NCI-H510A treated with DMSO at 0.1 percent for 48 hours (cell line): ENCODE measurements around the gene DHH.

Experiments used
- DNase-seq: peaks from one replicate; lab custom pipeline; 2025; lab: John Stamatoyannopoulos, UW

DHH gene

DNA sequence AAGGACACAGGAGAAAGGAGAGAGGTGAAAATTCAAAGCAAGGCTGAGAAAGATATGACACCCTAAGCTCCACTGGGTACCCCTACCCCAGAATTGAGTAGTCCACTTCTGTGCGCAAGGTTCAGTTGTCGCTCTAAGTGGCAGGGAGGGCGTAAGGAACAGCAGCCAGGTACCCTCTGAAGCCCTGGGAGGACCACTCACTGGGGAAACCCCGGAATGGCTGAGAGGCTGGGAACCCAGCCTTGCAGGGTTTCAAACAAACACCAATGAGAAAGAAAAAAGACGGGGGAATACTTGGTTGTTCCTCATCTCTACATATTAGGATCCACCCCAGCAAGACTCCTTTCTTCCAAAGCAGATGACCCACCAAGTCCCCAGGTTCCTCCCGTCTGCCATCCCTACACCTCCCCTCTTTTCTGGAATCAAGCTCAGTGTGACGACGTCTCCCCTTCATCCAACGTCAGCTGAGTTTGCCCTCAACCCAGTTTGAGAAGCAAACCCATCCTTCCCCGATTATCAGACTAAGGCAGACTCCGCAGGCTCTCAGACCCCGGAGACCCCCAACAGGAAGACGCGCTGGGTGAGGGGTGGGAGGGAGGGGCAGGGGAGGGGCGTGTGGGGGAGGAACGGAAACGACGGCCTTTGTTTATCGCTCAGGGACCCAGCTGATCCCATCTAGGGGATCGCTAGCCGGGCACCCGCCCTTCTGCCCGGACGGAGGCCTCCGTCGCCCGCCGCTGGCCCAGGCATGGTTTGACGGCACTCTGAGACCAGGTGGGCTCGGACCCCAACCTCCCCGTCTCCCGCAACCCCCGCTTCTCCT lies 15.3 kb upstream of the DHH start:
- DNase-seq, result peak; percentile 42

DNA sequence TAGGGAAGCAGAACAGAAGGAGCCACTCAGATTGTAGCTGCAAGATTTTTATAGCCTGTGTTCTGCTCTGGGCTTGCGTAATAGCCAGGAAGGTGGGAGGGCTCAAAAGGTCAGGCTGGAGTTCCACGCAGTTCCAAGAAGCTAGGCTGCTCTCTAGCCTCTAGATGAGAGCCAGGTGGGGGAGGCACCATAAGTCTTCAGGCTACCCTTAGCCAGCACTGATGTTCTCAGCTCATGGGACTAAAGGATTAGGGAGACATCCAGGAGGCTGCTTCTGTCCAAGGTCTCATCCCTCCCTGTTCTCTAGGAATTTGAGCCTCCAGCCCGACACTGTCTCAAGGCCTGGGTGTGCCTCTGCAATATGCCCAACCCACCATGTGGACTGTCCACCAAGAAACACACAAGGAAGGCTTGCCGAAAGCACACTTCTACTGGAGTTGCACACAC lies 14.4 kb upstream of the DHH start:
- DNase-seq, result peak; percentile 16

DNA sequence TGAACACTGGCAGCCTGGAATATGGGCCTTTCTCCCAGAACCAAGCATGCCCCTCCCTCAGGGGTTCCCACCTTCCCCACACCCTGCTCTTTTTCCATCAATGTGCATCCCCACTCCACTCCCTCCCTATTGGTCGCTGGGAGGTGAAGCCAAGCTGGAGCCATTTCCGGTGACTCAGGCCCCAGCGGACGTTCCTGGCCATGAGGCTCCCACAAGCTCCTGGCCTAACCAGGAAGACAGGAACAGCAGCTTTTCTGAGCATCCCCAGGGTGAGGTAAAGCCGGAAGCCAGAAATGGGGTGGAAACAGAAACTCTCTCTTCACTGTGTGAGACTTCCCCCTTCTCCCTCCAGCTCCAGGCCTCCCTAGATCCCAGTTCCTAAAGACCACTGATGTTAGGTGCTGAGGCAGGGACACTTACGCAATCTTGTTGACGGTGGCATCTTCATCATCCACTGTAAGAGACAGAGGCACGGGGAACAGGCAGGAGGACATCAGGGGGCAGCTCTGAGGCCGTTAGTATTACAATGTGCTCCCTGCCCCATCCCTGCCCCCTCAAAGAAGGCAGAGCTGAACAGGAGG lies 11.0 kb upstream of the DHH start:
- no peak for DNase-seq

DNA sequence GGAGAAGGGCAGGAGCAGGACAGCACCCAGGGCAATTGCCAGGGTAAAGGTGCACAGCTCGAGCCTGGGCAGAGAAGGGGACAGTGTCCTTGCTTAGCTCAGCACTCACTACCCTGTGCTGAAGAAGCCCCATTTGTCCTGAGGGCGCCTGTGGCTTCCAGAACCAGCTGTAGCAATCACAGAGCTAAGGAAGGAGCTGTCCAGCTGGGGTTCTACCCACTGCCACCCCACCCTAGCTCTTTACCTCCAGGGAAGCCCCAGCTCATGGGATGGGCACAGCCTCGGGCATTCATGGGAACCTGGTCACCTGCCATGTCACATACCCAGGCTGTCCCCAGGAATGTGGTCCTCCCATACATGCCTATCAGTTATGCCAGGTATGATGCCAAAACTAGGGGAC lies 10.2 kb upstream of the DHH start:
- DNase-seq, result no peak

DNA sequence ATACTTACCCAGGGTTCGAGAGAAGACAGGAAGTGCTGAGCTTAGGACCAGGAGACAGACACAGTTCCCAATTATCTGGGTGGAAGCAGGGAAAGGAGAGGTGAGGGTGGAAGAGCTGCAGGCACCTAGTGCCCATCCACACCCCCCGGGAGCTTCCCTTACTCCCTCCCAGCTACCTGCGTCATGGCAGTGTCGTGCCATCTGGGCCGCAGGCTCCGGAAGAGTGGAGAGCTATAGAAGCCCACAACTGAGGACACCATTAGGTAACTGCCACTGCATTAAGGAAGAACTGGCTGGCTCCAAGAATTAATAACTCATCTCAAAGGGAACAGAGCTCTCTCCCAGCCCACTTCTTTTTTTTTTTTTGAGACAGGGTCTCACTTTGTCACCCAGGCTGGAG lies 5.8 kb upstream of the DHH start:
- DNase-seq, result no peak

DNA sequence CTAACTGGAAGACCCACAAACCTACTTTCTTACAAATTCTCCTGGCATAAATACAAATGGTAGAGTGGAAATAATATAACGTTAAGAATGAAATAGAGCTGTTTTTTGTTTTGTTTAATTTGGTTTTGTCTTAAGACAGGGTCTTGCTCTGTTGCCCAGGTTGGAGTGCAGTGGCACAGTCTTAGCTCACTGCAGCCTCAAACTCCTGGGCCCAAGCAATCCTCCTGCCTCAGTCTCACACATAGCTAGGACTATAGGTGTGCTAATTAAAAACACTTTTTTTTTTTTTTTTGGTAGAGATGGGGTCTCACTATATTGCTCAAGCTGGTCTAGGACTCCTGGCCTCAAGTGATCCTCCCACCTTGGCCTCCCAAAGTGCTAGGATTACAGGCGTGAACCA lies 4.1 kb upstream of the DHH start:
- no peak for DNase-seq

DNA sequence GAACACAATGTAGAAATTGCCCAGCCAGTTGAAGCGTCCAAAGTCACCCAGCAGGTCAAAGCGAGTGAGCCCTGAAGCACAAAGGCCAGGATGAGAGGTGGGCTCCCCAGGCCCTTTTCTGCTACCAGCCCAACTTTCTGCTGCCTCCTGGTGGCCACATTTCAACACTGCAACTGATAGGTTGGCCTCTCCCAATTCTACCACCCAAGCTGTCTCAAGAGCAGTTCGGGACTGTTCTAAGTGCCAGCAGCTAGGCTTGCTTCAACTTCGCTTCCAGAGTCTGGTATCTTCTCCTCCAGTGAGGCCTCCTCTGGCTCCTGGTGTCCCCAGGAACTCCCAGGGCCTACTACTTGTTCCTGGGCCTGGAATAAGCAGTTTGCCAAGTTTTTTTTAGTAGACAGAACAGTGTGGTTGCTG lies 3.4 kb upstream of the DHH start:
- peak; percentile 37 for DNase-seq

DNA sequence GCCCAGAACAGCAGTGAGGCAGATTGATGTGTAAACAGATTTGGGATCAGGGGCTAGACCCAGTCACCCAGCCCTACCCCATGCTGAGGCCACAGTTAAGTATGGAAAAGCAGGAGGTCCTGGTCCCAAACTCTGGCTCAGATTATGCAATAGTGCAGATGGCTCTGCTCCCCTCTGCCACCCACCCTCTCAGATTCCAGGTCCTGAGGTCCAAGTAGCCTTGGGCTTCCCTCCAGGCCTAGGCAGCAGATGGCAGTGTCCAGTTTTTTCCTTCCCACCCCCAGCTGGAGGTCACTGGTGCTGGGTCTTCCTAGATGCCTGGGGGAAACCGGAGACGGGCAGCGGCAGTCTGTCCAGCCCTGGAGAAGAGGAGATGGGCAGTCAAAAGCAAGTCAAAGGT lies 2.8 kb upstream of the DHH start:
- DNase-seq, result no peak

DNA sequence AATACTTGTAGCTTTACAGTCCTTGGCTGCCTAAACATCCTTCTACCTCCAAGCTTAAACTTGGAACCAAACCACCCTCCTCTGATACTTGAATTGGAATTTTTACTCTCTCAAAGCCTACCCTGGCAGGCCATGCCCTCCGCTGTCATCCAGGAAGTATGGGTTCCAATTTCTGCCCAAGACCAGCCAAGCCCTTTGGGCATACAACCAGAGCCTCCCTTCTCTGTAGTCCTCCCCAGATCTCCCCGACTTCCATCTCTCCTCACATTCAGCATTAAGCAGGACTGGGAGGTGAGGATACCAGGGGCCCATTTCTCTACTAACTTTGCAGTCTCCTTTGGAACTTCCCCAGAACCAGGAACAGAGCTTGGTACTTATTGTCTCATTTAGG lies 369 bp upstream of the DHH start:
- DNase-seq, result no peak

DNA sequence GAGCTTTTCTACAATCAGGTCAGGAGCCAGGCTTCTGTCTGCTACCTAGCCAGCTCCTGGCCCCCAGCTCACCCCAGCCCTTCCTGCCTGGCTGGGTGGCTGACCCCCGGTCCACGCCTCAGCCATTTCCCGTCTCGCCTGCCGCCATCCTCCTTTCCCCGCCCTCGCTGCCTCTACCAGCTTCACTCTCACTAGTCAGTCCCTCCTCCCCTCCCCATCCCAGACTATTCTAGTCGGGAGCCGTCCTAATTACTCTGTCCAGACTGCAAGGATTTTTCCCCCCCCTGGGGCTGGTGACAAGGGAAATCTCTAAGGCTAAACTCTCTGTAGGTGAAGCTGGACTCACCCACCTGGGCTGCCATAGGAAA lies 825 bp downstream of the DHH start:
- no peak for DNase-seq

DNA sequence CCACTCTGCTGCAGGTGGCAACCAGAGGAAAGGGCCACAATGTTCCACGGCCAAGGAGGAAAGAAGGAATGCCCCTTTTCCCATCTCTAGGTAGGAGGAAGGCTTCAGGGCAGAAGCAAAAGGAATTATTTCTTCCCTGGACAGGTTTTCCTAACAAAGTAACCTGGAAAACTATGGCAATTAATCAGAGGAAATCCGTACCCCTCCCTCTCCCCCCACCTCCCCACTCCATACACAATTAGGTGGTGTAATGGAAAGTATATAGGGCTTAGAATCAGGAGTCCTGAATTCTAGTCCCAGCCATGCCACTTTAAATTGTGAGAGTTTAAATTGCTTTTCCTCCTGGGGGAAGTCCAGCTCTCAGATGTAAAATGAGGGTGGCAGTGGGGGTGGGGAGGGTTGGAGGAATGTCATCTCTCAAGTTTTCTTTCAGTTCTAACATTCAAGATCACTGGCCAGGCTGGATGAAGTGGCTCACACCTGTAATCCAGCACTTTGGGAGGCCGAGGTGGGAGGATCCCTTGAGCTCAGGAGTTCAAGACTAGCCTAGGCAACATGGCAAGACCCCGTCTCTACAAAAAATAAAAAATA lies 1.7 kb downstream of the DHH start:
- DNase-seq, result no peak

DNA sequence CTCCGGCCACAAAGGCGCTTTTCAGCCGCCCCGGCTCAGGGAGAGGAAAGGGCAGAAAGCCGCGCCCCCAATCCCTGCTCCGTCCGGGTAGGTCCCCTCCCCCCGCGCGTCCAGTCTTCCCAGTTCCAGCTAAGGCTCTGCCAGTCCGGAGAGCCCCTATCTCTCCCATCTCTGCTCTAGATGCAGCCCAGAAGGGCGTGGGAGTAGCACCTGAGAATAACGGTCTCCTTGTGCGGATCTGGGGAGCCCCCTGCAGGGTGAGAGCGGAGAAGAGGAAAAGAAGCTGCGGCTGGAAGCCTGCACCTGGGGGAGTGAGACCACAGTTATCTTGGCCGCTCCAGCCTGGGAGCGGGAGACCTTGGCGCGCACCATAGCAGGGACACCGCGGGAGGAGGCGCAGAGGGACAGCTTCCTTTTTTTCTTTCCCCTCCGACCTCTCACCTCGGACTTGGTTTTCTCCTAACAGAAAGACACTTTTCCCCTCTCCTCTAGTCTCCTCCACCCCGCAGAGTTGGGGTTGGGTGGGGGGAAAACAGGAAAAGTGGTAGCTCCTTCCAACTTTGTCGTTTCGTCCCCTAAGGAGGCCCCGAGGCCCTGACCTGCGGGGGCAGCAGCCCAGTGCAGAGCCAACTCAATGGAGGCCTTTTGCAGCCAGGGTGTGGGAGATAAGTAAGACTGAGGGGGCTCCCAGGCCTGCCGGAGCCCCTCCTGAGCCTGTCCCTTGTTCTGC lies 2.4 kb downstream of the DHH start:
- peak; percentile 3 for DNase-seq

DNA sequence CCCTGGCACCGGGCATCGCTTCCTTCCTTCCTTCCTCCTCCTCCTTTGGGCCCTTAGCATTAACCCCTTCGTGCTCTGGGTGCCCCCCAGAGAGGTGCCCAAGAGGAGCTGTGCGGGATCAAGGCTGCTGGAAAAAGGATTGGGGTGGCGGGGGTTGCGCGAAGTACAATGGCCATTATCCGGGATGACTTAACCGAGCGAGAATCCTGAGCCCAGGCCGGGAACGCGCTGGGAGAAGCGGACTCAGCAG lies 2.8 kb downstream of the DHH start:
- no peak for DNase-seq

DNA sequence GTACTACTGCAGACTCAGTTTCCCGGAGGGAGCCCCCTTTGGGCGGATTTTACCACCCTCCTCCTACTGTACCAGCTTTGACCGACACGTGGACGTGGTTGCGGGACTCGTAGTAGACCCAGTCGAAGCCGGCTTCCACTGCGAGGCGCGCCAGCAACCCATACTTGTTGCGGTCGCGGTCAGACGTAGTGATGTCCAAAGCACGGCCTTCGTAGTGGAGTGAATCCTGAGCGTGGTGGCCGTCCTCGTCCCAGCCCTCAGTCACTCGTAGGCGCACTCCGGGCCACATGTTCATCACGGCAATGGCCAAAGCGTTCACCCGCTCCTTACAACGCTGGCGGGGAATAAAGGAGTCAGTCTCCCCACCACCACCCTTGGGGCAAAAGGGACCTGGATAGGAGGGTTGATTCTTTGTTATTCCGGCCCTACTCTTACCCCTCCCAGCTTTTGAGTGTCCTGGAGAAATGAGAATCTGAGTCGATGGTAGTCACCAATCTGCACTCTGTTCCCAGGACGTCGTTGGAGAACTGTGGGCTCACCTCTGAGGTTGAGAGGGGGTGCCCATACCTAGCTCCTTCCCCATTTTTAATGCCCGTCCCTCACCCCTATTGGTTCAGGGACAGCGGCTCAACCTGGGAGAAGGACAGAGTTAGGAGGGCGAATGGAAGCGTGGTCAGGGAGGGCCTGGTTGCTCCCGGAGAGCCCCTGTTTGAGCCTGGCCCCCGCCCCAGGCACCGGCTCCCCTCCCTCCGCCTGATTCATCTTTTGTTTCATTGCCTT lies 3.4 kb downstream of the DHH start:
- no peak for DNase-seq

DNA sequence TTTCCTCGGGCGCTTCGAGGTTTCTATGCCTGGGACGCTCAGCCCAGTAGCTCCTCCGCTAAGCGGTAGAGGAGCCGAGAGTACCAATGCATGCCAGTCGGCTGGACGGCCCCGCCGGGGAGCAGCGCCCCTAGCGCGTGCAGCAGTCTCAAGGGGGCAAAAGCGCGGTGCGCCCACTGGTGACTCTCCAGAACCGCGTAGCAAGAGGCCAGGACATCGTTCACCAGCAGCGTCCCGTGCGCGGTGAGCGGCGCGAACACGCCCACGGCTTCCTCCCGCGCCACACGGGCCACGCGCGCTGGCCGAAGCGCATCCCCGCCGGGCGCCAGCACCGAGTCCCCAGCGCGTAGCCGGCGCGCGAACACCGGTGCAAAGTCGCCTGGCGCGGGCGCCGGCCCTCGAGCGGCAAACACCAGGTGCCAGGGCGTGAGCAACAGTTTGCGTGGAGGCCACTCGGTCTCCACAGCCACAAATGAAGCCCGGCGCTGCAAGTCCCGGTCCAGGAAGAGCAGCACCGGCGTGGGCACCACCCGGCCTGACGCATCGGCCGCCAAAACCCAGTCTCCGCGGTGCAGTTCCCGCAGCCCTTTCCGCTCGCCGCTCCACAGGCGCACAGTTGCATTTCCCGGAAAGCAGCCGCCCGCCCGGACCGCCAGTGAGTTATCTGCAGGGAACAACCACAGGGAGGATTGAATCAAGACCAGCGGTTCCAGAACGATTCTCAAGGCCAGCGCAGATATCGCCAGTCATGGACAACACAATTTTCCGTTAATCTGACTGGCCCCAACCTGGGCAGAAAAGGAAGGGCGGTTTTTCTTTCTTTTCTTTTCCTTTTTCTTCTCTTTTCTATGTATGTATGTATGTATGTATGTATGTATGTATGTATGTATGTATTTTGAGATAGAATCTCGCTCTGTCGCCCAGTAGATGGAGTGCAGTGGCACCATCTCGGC lies 4.5 kb downstream of the DHH start:
- peak; percentile 10 for DNase-seq

DNA sequence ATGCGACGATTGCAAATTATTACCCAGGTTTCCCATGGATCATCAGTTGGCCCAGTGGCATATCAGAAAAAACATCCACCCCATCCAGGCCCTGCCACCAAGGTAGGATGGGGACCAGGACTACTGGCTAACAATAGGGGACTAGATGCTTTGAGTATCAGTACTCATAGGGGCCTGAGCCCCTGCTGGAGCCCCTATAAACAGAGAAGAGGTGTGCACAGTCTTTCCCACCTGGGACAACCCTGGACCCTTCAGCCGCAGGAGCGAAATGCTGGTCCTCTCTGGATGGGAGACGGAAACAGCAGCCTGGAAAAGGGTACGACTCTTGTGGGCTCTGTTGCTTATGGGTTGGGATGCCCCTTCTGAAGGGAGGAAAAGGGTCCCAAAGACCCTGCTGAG lies 5.7 kb downstream of the DHH start:
- no peak for DNase-seq

DNA sequence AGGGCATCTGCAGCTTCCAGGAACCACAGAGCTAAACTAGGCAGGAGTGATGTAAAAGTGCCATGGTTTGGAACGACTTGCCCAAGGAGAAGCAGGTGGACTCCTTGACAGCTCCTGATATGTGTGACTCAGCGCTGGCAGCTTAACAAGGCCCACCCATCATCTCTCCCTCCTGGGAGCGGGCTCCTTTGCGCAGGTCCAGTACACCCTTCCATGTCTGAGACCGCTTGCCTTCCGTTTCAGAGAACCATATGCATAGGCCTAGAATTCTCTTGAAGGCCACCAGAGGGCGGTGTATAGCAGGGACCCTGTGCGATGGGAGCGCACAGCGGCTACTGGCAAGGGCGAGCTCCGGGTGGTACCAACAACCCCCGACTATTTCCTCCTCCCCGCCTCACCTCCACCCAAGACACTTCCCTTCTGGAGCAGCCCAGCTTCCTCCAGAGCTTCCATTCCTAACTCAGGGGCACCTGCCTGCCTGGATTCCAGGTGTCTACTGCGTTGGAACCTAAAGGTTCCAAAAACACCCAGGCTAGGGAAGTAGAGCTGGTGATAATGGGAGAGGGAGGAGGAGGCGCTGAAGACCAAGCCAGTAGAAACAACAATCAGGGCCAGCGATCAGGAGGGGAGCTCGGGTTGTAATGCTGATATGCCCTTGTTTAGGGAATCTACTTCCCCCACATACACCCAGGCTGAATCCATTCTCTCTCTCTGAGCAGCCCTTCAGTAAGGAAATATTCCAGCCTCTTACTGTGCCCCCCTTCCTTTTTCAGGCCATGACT lies 6.3 kb downstream of the DHH start:
- peak; percentile 93 for DNase-seq

DNA sequence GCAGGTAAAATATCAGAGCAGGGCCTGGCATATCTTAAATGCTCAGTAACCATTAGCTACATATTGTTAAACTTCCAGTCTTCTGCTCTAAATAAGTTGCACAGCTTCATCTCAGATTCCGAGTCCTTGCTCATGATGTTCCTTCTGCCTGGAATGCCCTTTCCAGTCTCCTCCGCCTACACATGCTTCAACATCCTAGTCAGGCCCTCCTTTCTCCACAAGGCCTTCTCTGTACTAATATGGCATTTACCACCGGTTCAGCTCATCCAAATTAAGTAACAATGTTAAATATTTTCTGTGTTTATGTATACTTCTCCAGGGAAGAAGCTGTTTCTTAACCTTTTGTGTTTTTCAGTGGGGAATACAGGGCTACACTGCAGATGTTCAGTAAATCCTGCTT lies 8.5 kb downstream of the DHH start:
- DNase-seq, result no peak

DNA sequence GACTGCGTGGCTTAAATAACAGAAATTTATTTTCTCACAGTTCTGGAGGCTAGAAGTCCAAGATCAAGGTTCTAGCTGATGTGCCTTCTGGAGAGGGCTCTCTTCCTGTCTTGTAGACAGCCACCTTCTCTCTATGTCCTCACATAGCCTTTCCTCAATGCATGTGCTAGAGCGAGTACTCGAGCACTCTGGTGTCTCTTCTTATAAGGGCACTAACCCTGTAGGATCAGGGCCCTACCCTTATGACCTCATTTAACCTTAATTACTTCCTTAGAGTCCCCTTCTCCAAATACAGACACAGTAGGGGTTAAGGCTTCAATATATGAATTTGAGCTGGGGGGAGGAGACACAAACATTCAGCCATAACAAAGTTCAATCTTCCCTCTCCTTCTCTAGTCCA lies 10.2 kb downstream of the DHH start:
- DNase-seq, result no peak

DNA sequence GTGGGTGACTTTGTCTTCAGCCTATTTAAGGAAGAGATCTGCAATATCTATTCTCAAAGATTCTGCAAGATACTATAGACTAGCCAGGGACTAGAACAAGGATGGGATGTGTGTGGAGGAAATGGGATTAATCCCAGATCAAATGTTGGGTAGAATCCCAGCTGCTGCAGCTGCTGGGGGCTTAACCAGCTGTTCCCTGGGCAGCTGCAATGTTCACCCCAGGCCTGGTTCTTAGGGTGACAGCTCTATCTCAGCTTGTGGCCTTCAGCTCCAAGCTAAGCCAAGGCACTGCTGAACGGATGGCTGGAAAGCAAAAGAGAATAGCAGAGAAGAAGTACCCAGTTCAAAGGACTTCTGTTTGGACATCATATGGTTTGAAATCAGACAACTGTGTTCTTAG lies 14.8 kb downstream of the DHH start:
- DNase-seq, result no peak

DNA sequence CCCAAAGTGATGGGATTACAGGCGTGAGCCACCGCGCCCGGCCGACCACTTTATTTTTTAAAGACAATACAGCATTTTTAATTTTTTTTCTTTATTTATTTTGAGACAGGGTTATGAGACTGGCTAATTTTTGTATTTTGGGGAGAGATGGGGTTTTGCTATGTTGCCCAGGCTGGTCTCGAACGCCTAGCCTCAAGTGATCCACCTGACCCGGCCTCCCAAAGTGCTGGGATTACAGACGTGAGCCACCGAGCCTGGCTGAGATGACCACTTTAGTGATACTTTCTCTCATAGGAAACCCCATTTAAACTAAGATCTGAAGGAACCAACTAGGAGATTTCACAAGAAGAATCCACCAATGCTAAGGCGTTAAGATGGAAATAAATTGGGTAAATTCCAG lies 23.6 kb downstream of the DHH start:
- no peak for DNase-seq
